K562 (cell line): Measurements from ENCODE around the gene DDR2. TPM values are rescaled to one million over a fixed set of nuclear protein-coding genes. Genes with fewer than 3 reads are reported as not detected.

Source experiments
- ATAC-seq: fragments of 200-7000 bp; cut with Tn5 transposase; 3 replicates; pipeline ENCODE4 v1.9.1; 2020; ENCODE audit warnings: moderate library complexity
- BruUV-seq: library from RNA; stranded (reverse); fragments of 400-500 nt; replicated peaks from 2 replicates; lab custom pipeline; 2021; lab: Mats Ljungman, UMichigan
- CTCF ChIA-PET: fragments of 300-600 bp; formaldehyde crosslinking; extraction: SDS; loops from one replicate; lab custom pipeline; 2021; ENCODE audit warnings: low intra/inter-chr PET ratio; lab: Yijun Ruan, JAX
- POLR2A ChIA-PET: fragments of 300-600, 350-650 bp; sonication (Branson Sonifier 250); formaldehyde crosslinking; extraction: SDS; loops from one replicate; lab custom pipeline; 2021; ENCODE audit warnings: antibody characterized with exemption, inconsistent platforms; lab: Yijun Ruan, JAX
- DNase-seq, 4 experiments: peaks; one replicate each; pipeline versions ENCODE4 v3.0.0 to v3.0.0-alpha.2; 2011 to 2018; ENCODE audit warnings: low spot score in 3 of 4, mixed read lengths in 3 of 4; ENCODE audit errors: extremely low read depth in 1 of 4
- FAIRE-seq: peaks from 2 replicates; lab custom pipeline; 2011; peaks lifted over from hg19 to GRCh38; lab: Jason Lieb, UNC
- H2AFZ ChIP-seq: 2 replicates; pipeline ENCODE4 v1.6.0; 2011; ENCODE audit warnings: low read depth, low read length, control low read depth, inconsistent platforms
- H3K27ac ChIP-seq: fragments of 200-600 bp; 3 replicates; pipeline ENCODE4 v1.8.0; 2011; ENCODE audit warnings: low read depth, mild to moderate bottlenecking, control low read depth, inconsistent platforms, low read length, moderate library complexity, mixed read lengths; ENCODE audit errors: extremely low read depth
- H3K27me3 ChIP-seq, 2 experiments: fragments of 300-600 bp in 1 of 2; 2 replicates in 1 of 2; 3 replicates in 1 of 2; pipeline versions ENCODE4 v1.6.0 to v1.8.0; 2011; ENCODE audit warnings: inconsistent platforms in 2 of 2, low read length in 2 of 2, mild to moderate bottlenecking in 1 of 2, mixed read lengths in 1 of 2, moderate library complexity in 1 of 2; ENCODE audit not compliant: control insufficient read depth in 2 of 2, insufficient read depth in 2 of 2
- H3K36me3 ChIP-seq: fragments of 300-600 bp; 3 replicates; pipeline ENCODE4 v1.8.0; 2011; ENCODE audit warnings: mild to moderate bottlenecking, low read length, inconsistent platforms; ENCODE audit not compliant: control insufficient read depth, insufficient read depth
- H3K4me1 ChIP-seq, 2 experiments: fragments of 200-600 bp in 1 of 2; replicated peaks in 1 of 2; 2 replicates in 1 of 2; 3 replicates in 1 of 2; pipeline versions ENCODE4 v1.5.1 to v1.8.0; 2011; ENCODE audit warnings: inconsistent platforms in 2 of 2, low read length in 2 of 2, mild to moderate bottlenecking in 1 of 2, mixed read lengths in 1 of 2, moderate library complexity in 1 of 2; ENCODE audit not compliant: control insufficient read depth in 2 of 2, insufficient read depth in 2 of 2
- H3K4me2 ChIP-seq: 2 replicates; pipeline ENCODE4 v1.6.1; 2011; ENCODE audit warnings: low read length, control low read depth, inconsistent platforms, mixed read lengths; ENCODE audit not compliant: insufficient read depth
- H3K4me3 ChIP-seq: fragments of 200-600 bp; sonication (generic), shearing (Covaris generic); 2 replicates; pipeline ENCODE4 v1.5.1; 2016; ENCODE audit warnings: control low read depth, inconsistent platforms
- H3K79me2 ChIP-seq: fragments of 200-600 bp; 3 replicates; pipeline ENCODE4 v1.8.0; 2011; ENCODE audit warnings: low read length, inconsistent platforms; ENCODE audit not compliant: control insufficient read depth, insufficient read depth
- H3K9ac ChIP-seq, 2 experiments: 2 replicates each; pipeline versions ENCODE4 v1.6.0 to v1.6.1; 2011; ENCODE audit warnings: low read depth in 2 of 2, low read length in 2 of 2, control low read depth in 1 of 2, inconsistent platforms in 1 of 2, mild to moderate bottlenecking in 1 of 2, mixed read lengths in 1 of 2; ENCODE audit not compliant: insufficient read depth in 1 of 2
- H3K9me1 ChIP-seq: one replicate; pipeline ENCODE4 v1.6.0; 2011; ENCODE audit warnings: inconsistent platforms, mild to moderate bottlenecking, low read length, moderate library complexity; ENCODE audit not compliant: control insufficient read depth, insufficient read depth
- H3K9me3 ChIP-seq: replicated peaks from 2 replicates; pipeline ENCODE4 v1.5.1; 2011; ENCODE audit warnings: low read depth, low read length, inconsistent platforms; ENCODE audit not compliant: control insufficient read depth, insufficient read depth
- H4K20me1 ChIP-seq: replicated peaks from 2 replicates; pipeline ENCODE4 v1.6.1; 2011; ENCODE audit warnings: low read length, inconsistent platforms, mixed read lengths; ENCODE audit not compliant: control insufficient read depth, insufficient read depth
- CEBPB ChIP-seq: fragments of 450-650 bp; IDR thresholded peaks from 2 replicates; pipeline ENCODE4 v1.6.1; 2016; ENCODE audit warnings: missing genetic modification characterization, missing compliant biosample characterization
- CEBPG ChIP-seq, 3 experiments: fragments of 200-800 bp in 1 of 3; sonication (Bioruptor generic) in 1 of 3; sonication (generic) in 1 of 3; formaldehyde crosslinking in 1 of 3; IDR thresholded peaks in 2 of 3; conservative IDR thresholded peaks in 1 of 3; 2 replicates each; pipeline versions ENCODE4 v1.6.1 to v1.8.0; 2016 to 2022; ENCODE audit warnings: missing compliant biosample characterization in 2 of 3, missing genetic modification characterization in 2 of 3, mild to moderate bottlenecking in 1 of 3, missing genetic modification reagents in 1 of 3
- CSDE1 ChIP-seq, 2 experiments: fragments of 450-650 bp; IDR thresholded peaks; 2 replicates each; pipeline ENCODE4 v1.6.1; 2016; ENCODE audit warnings: mild to moderate bottlenecking in 1 of 2
- HLTF ChIP-seq: fragments of 450-650 bp; IDR thresholded peaks from 2 replicates; pipeline ENCODE4 v1.6.1; 2016
- MTA1 ChIP-seq: fragments of 450-650 bp; IDR thresholded peaks from 2 replicates; pipeline ENCODE4 v1.6.1; 2017; ENCODE audit warnings: borderline replicate concordance
- NR2C2 ChIP-seq, 2 experiments: fragments of 200-800 bp in 1 of 2; sonication (Bioruptor generic) in 1 of 2; sonication (generic) in 1 of 2; formaldehyde crosslinking in 1 of 2; IDR thresholded peaks; 2 replicates each; pipeline versions ENCODE4 v1.6.1 to v1.8.0; 2016 to 2022; ENCODE audit warnings: mild to moderate bottlenecking in 1 of 2, missing compliant biosample characterization in 1 of 2, missing genetic modification characterization in 1 of 2, missing genetic modification reagents in 1 of 2
- PCBP1 ChIP-seq: fragments of 200-400 bp; formaldehyde crosslinking; IDR thresholded peaks from 2 replicates; pipeline ENCODE4 v1.6.1; 2018; ENCODE audit warnings: mild to moderate bottlenecking, low read depth, low read length; ENCODE audit not compliant: poor library complexity, severe bottlenecking
- PPARD ChIP-seq: fragments of 250-450 bp; sonication (Bioruptor Pico); IDR thresholded peaks from 2 replicates; pipeline ENCODE4 v1.8.0; 2022; ENCODE audit warnings: inconsistent platforms, mild to moderate bottlenecking, moderate library complexity
- STAT5A ChIP-seq: IDR thresholded peaks from 2 replicates; pipeline ENCODE4 v1.6.1; 2012; ENCODE audit warnings: low read length, inconsistent platforms, borderline replicate concordance
- U2AF1 ChIP-seq: fragments of 200-400 bp; formaldehyde crosslinking; optimal IDR thresholded peaks from 2 replicates; pipeline ENCODE3; 2017; ENCODE audit warnings: mild to moderate bottlenecking, low read depth, low read length, moderate library complexity
- ZBTB43 ChIP-seq: sonication (generic); formaldehyde crosslinking; IDR thresholded peaks from 2 replicates; pipeline ENCODE4 v1.8.0; 2023; ENCODE audit warnings: mild to moderate bottlenecking, missing genetic modification reagents
- ZFP1 ChIP-seq: fragments of 450-650 bp; formaldehyde crosslinking; IDR thresholded peaks from 2 replicates; pipeline ENCODE4 v1.4.0; 2020; ENCODE audit warnings: mild to moderate bottlenecking, mixed read lengths
- ZFPM2 ChIP-seq: fragments of 250-450 bp; sonication (Bioruptor Pico); IDR thresholded peaks from 2 replicates; pipeline ENCODE4 v1.5.1; 2022; ENCODE audit warnings: mild to moderate bottlenecking
- ZNF398 ChIP-seq: fragments of 250-450 bp; sonication (Bioruptor Pico); IDR thresholded peaks from 2 replicates; pipeline ENCODE4 v1.8.0; 2021; ENCODE audit warnings: moderate library complexity, mild to moderate bottlenecking, inconsistent platforms
- WGBS: fragments of 100-300 bp; shearing (Covaris generic); methylation state at CpG from one replicate; pipeline ENCODE4 v1.1.6; 2016; ENCODE audit warnings: low coverage, mixed read lengths; ENCODE audit not compliant: insufficient coverage; ENCODE audit errors: missing lambda C conversion rate; 5-methylcytosine and 5-hydroxymethylcytosine counted together
- in situ Hi-C: fragments of 300-500 bp; cut with MboI; formaldehyde crosslinking; loops from 4 replicates; pipeline ENCODE4 v1.15.0; 2018; ENCODE audit warnings: inconsistent platforms, mixed read lengths
- intact Hi-C: fragments of 100-400 bp; cut with micrococcal nuclease; formaldehyde crosslinking; loops from 2 replicates; pipeline ENCODE4 v1.14.2; 2022
- polyA plus RNA-seq, 8 experiments: library from polyadenylated mRNA; depleted of rRNA in 4 of 8; stranded (reverse) in 5 of 8; unstranded in 3 of 8; fragments of >200 nt; fragmentation: Nextera tagmentation in 2 of 8; fragmentation: Illumina TruSeq in 1 of 8; extraction: Ambion mirVana in 2 of 8; extraction: Trizol in 1 of 8; gene quantifications; 2 replicates each; pipeline versions ENCODE4 v1.2.1 to v1.2.3, GENCODE V29; 2011 to 2014; ENCODE audit warnings: inconsistent platforms in 1 of 8, missing spikeins in 1 of 8
- total RNA-seq, 7 experiments: library from RNA; depleted of rRNA in 6 of 7; stranded (reverse); fragments of >200 nt in 6 of 7; fragmentation: Illumina TruSeq in 2 of 7; extraction: Trizol in 2 of 7; gene quantifications; 2 replicates each; pipeline versions ENCODE4 v1.2.1 to v1.2.3, GENCODE V29; 2011 to 2021; ENCODE audit warnings: low replicate concordance in 1 of 7

Gene DDR2
- total and polyA plus RNA-seq, 9 of the 15 experiments (the other 6 are each of a cell fraction or from before 2014, with no cell fraction given) = 0.36 to 2.0 (median 1.1) TPM

GRCh38 chr1:162681122-162681436 lies 48.8 kb downstream of the DDR2 start:
- Histone ChIP-seq H2AFZ (no peak overlapping the region), H3K27ac (no peak overlapping the region), H3K36me3 (no peaks in the 10 kb centered on the region), H4K20me1 (no peaks in the 10 kb centered on the region), H3K9me1 (no peaks in the 10 kb centered on the region), H3K4me1 (no peaks in the 10 kb centered on the region; a peak in 1 of 5 replicates), H3K9me3 (no peaks in the 10 kb centered on the region), H3K9ac (no peak overlapping the region), H3K4me3 (no peak overlapping the region), H3K27me3 (no peaks in the 10 kb centered on the region), H3K4me2 (no peak overlapping the region), H3K79me2 (no peaks in the 10 kb centered on the region)
- POLR2A ChIA-PET = interaction anchor here (1.0 to 1.6 kb wide), 3 partner anchors 8 to 14 kb away, joined by 3 to 4 read pairs (median 3); no protein-coding TSS in a partner anchor
- ATAC-seq = no peak
- in situ Hi-C loops (no loop called here), intact Hi-C loops (no loop called here)
- DNase-seq = no peak
- no peak for FAIRE-seq
- BruUV-seq = no TSS peak
- WGBS = 10% methylated on average over 2 of the region's 2 CpGs
- CTCF ChIA-PET = no interaction called here
- TF ChIP-seq NR2C2 (CRISPR knock-in tag; IDR thresholded peaks at IDR 0.05) (no peak), NR2C2 (tag; IDR thresholded peaks at IDR 0.05) (peak; percentile 44; the same call in 1 of the 2 replicates), U2AF1 (no peak), ZFPM2 (CRISPR knock-in tag) (no peak), PCBP1 (no peak), CSDE1 (IDR thresholded peaks at IDR 0.05) (no peak), ZNF398 (CRISPR knock-in tag) (no peak), CEBPB (peak; percentile 71), PPARD (CRISPR knock-in tag) (no peak), MTA1 (no peak), ZFP1 (no peak), CEBPG (CRISPR knock-in tag; IDR thresholded peaks at IDR 0.05) (no peak), CEBPG (tag; conservative IDR thresholded peaks at IDR 0.05 in 1 of 2, IDR thresholded peaks at IDR 0.05 in 1 of 2) (peak; percentile 39 to 42; a peak in 2 of 4 replicates), HLTF (no peak), STAT5A (no peak), ZBTB43 (CRISPR knock-in tag) (no peak)
